Measurements from ENCODE around the gene PRKAR2B.
A peak's percentile ranks its signal among the peaks of the same experiment; 100 is the strongest.
"Not testable (repeated sequence)": the region's sequence is repeated elsewhere in the genome, so short reads cannot be mapped to it uniquely, and the experiment has no call there.

Gene PRKAR2B

DNA sequence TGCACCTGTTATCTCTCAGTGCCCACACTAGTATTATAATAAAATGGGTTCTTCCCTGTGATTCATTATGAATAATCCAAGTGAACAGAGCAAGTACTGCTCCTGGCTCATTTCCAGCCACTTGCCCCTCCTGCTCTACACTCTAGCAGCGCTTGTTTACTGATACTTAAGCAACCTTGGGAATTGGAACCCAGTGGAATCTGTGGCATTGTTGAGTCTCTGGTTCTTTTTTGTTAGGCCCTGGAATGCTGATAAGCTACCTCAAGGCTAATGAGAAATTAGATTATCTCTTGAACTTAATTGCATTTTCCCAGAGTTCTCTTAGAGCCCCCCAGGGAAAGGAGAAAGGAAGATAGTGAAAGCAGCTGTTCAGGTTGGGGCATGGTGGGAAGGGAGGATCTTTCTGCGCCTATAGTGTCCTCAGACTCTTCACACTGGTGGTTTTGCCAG is 34.0 kb downstream of the PRKAR2B start:
- no peak for DNase-seq (ENCODE audit: low spot score)

DNA sequence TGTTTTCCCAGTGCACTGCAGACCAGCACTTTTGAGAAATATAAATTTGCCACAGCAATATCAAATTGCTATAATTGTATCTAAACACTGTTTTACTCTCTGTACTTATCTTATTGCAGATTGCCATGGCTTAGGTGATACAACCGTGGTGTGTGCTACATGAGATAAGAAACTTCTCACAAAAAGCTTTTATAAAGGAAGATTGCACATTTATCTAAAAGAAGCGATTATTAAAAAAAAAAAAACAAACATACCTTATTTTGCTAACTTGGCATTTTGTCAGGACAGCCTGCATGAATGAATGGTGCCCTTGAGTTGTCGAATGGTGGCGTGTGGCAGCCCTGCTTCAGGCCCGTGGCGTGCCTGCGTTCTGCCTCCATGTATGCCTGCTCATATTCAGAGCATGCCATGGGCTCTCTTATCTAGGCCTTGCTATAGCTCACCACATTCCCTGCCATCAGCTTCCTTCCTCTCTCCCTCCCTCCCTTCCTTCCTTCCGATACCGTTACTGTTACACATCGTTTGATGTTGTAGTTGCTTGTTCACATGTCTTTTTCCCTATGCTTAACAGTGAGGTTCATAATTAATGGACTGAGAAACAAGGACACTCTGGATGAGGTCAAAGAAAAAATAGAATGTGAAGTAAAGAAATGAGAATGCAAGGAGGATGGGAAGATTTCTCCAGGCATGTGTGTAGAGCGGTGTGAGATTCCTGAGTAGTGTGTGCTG is 34.9 kb downstream of the PRKAR2B start:
- DNase-seq (ENCODE audit: low spot score): no peak

GRCh38 chr7:107080099-107080505 is 35.6 kb downstream of the PRKAR2B start:
- DNase-seq (ENCODE audit: low spot score): no peak

DNA sequence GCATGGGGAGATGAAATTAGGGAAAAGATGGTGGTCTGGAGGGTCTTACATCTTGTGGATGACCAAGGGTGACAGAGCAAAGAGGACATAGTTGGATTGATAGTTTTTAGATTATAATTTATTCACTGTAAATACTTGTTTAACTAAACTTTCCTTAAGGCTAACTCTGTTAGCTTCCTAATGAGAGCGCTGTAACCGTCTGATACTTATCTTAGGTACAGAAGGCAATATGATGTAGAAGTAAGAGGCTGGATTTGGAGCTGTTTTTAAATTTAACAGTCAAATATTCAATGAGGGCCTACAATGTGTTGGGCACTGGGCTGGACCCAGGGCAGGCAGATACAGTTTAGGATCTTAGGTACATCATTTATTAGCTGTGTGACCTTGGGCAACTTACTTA is 36.0 kb downstream of the PRKAR2B start:
- no peak for DNase-seq (ENCODE audit: low spot score)

DNA sequence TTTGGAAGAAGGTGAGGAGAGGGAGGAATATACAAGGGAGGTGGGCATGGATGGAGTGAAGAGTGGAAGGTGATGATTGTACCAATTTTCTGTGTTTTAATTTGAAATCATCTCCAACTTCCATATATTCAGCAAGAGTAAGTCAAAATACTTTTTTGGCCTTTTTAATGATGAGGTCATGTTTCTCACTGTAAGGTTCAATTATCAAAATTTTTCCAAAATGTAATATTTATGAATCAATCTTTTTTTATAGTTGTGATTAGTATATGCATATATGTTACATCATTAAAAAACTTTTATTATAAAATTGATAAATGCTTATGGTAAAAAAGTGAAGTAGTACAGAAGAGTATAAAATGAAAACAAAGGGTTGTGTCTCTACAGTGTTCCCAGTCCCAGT is 40.7 kb downstream of the PRKAR2B start:
- DNase-seq (ENCODE audit: low spot score): no peak

DNA sequence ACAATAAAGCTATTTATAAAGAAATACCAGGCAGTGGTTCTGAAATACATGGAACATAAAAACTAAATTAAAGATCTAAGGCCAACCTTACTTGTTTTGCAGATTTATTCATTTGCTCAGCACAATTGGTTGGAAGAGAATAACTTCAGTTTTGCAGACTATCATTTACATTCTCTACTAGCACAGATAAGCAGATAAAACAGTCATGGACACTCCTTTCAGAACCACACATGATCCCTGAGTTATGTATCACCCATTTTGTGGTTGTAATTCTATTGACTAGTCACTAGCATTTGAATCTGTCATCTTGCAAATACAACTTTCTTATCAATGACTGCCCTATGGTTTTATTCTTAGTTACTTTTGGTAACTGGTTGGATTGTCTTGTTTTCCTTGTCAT is 45.1 kb downstream of the PRKAR2B start:
- no peak for DNase-seq (ENCODE audit: low spot score)

GRCh38 chr7:107090457-107090856 is 46.0 kb downstream of the PRKAR2B start:
- DNase-seq (ENCODE audit: low spot score): no peak

- DNase-seq (ENCODE audit: low spot score): no peak
These were observed 46.8 kb downstream of the PRKAR2B start for GRCh38 chr7:107091306-107091705.

DNA sequence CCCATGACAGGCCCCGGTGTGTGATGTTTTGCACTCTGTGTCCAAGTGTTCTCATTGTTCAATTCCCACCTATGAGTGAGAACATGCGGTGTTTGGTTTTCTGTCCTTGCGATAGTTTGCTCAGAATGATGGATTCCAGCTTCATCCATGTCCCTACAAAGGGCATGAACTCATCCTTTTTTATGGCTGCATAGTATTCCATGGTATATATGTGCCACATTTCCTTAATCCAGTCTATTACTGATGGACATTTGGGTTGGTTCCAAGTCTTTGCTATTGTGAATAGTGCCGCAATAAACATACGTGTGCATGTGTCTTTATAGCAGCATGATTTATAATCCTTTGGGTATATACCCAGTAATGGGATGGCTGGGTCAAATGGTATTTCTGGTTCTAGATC is 49.2 kb downstream of the PRKAR2B start:
- DNase-seq (ENCODE audit: low spot score): not testable (repeated sequence)

GRCh38 chr7:107099154-107099553 is 54.6 kb downstream of the PRKAR2B start:
- not testable (repeated sequence) for DNase-seq (ENCODE audit: low spot score)

GRCh38 chr7:107100824-107101223 is 56.3 kb downstream of the PRKAR2B start:
- DNase-seq (ENCODE audit: low spot score): no peak

DNA sequence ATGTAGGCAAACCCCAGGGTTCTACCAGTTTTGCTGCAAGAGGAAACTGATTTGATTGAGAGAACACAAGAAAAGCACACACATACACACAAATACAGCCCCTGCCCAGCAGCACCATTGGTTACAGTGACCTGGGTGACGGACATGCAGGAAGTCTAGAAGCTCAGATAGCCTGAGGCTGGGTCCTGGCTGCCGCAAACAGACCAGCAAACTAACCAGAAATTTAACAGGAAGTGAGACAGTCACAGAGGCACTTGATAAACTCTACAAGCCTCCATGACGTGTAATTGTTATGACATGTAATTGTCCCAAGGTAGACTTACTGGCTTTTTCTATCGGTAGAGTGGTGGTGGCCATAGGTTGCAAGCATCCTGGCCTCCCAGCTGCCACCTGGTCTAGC is 58.9 kb downstream of the PRKAR2B start:
- DNase-seq (ENCODE audit: low spot score): peak; percentile 2

- DNase-seq (ENCODE audit: low spot score): no peak
These were observed 60.3 kb downstream of the PRKAR2B start for GRCh38 chr7:107104801-107105200.

GRCh38 chr7:107105591-107106245 is 61.2 kb downstream of the PRKAR2B start:
- no peak for DNase-seq (ENCODE audit: low spot score)

DNA sequence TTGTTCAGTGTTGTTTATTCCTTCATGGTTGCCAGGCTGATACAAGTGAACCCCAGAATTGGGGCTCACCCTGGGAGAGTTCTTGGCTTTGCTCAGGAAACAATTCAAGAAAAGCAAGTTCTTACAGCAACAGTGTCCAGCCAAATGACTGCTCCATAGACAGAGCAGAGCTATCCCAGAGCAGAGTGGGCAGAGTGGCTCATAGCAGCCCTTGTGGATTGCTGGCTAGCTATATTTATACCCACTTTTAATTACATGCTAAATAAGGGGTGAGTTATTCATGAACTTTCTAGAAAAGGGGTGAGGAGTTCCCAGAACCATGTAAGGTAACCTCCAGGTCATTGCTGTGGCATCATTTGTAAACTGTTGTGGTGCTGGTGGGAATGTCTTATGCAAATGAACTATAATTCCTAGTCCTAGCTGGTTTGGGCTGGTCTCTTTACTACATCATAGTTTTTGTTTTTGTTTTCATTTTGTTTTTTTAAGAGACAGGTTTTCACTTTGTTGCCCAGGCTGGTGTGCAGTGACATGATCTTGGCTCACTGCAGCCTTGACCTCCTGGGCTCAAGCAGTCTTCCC is 64.4 kb downstream of the PRKAR2B start:
- no peak for DNase-seq (ENCODE audit: low spot score)

- no peak for DNase-seq (ENCODE audit: low spot score)
These were observed 65.5 kb downstream of the PRKAR2B start for GRCh38 chr7:107109955-107110354.

DNA sequence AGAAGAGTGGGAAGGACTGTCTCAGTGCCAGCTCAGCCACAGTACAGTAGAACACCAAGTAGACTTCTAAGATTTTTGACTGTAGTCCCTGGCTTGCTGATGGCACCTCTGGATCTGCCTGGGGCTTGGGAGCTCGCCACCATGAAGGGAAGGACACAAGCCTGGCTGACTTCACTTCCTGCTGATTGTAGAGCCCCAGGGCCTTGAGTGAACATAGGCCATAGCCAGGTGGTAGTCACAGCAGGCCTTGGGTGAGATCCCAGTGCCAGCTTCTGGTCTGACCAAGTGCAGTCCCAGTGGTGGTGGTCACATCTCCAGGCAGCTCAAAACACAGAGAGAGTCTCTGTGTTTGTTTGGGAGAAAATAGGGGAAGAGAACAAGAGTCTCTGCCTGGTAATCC is 66.7 kb downstream of the PRKAR2B start:
- DNase-seq (ENCODE audit: low spot score): no peak

GRCh38 chr7:107113866-107114265 is 69.4 kb downstream of the PRKAR2B start:
- DNase-seq (ENCODE audit: low spot score): no peak

DNA sequence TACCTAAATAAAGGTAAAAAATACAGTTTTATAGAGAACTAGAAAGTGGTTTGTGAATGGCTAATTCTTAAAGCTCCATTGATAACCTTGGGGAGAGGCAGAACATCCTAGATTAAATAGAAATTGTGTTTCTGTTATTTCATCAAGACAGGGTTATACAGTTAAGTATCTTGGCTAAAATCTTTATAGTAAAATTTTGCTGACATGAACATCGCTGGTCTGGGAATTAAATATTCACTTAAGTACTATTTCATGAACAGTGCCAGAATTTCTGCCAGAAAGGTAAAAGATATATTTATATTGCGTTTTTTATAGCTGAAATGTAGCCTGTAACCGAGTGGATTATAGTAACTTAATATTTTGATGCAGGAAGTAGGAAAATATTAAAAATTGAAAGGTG is 70.6 kb downstream of the PRKAR2B start:
- no peak for DNase-seq (ENCODE audit: low spot score)

DNA sequence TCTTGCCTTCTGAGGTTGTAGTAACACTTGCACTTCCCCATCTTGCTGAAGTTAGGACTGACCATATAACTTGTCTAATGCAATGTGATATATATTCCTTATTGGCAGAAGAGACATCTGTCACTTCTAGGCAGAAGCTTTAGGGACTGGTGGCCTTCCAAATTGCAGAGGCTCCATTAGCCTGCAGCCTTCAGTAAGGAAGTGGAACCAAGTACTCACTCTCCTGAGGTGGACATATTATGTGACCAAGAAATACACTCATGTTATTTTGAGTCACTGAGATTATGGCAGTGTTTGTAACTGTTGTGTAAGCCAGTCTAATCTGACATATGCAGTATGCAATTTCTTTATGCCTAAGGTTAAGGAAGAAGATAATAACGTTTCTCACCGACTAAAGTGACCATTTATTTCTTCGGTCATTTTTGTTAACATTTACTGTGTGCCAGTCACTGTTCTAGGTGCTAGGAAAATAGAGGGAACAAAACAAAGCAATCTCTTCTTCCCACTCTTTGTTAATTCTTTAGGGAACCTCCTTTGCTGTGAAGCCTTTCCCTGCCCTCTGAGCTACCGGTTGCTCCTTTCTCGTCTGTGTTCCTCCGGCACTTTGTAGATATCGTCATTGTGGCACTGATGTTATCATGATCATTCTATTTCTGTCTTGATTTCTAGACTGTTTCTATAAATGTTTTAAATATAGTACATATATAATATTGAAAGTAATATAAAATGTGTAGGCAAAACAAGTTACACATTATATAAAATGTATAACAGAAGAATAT is 71.4 kb downstream of the PRKAR2B start:
- no peak for DNase-seq (ENCODE audit: low spot score)

DNA sequence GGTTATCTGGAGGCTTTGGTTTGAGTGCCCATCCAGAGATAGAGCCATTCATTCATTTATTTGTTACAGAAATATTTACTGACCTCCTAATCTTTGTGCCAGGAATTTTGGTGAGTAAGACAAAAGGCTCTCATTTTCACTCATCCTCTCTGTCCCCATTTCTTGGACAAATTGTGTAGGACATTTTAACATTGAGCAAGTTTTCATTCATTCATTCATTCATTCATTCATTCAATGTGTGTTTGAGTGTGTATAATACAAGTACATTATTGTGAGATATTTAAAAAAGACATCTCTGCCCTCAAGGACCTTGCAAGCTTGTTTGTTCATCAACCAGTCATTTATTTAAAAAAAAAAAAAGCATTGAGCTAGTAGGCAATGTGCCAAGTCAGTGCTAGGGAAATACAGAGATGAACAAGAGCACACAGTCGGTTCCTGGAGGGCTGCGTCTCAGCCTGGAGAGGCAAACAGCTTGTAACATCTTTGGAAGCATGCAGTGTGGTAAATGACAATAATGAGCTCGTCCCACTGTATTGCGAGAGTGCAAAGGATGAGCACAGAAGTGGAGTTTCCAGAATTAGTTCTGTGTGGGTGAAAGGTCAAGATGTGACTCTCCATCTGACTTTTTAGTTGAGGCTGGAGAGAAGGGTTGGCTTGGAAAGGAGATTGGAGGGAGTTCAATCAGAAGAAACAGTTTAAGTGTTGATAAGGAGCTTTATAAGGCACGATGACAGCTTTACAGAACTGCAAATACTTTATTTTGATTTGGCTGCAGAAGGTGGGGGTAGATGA is 73.8 kb downstream of the PRKAR2B start:
- no peak for DNase-seq (ENCODE audit: low spot score)
